Stimulated activated CD8-positive, alpha-beta memory T cell treated with anti-CD3 and anti-CD28 coated beads, Interleukin-7, amount 100 ng/mL, for 48 hours (primary cell): ENCODE data around the gene VSTM2B.

ENCODE experiments used
- DNase-seq, 2 donors: peaks; one replicate each; pipeline ENCODE4 v3.0.0-alpha.2; 2020; ENCODE audit warnings: low read depth in 1 of 2; ENCODE audit errors: extremely low read depth in 1 of 2

VSTM2B gene

GRCh38 chr19:29563486-29564101 lies 37.8 kb downstream of the VSTM2B start:
- DNase-seq = no peak

- DNase-seq = no peak
Observed at GRCh38 chr19:29564574-29565005, 38.8 kb downstream of the VSTM2B start.

- no peak for DNase-seq
Observed at GRCh38 chr19:29565171-29565570, 39.4 kb downstream of the VSTM2B start.

GRCh38 chr19:29566496-29567054 lies 40.8 kb downstream of the VSTM2B start:
- no peak for DNase-seq

GRCh38 chr19:29567366-29567915 lies 41.6 kb downstream of the VSTM2B start:
- no peak for DNase-seq

- DNase-seq = no peak
Observed at GRCh38 chr19:29568036-29569025, 42.5 kb downstream of the VSTM2B start.

- no peak for DNase-seq
Observed at GRCh38 chr19:29569038-29569911, 43.5 kb downstream of the VSTM2B start.

GRCh38 chr19:29571181-29571580 lies 45.4 kb downstream of the VSTM2B start:
- DNase-seq = no peak

GRCh38 chr19:29573486-29573885 lies 47.7 kb downstream of the VSTM2B start:
- DNase-seq = no peak

GRCh38 chr19:29574510-29574909 lies 48.7 kb downstream of the VSTM2B start:
- DNase-seq = no peak

- DNase-seq = no peak
Observed at GRCh38 chr19:29576046-29576606, 50.3 kb downstream of the VSTM2B start.

GRCh38 chr19:29576761-29577648 lies 51.2 kb downstream of the VSTM2B start:
- DNase-seq = peak in 1 of 2 donors; percentile 43

GRCh38 chr19:29577649-29577963 lies 51.8 kb downstream of the VSTM2B start:
- no peak for DNase-seq

GRCh38 chr19:29578349-29578748 lies 52.6 kb downstream of the VSTM2B start:
- DNase-seq = no peak

- DNase-seq = no peak
Observed at GRCh38 chr19:29579308-29579910, 53.6 kb downstream of the VSTM2B start.

GRCh38 chr19:29581398-29581797 lies 55.6 kb downstream of the VSTM2B start:
- no peak for DNase-seq

- no peak for DNase-seq
Observed at GRCh38 chr19:29583196-29583999, 57.6 kb downstream of the VSTM2B start.

GRCh38 chr19:29586401-29586800 lies 60.6 kb downstream of the VSTM2B start:
- no peak for DNase-seq
